ENCODE data around the gene C22orf23.

- TF ChIP-seq ZNF274 (IDR thresholded peaks at IDR 0.05; ENCODE audit: low read depth, low read length) (no peak), YY1 (IDR thresholded peaks at IDR 0.05; ENCODE audit: insufficient read depth, insufficient read length) (no peak), SUZ12 (IDR thresholded peaks at IDR 0.05; ENCODE audit: extremely low read depth, insufficient read depth, insufficient read length) (no peak)
Observed at GRCh38 chr22:37999640-38000272, 46.4 kb upstream of the C22orf23 start.
